Skeletal muscle tissue (tissue), 4 donors: ENCODE measurements around the gene MED13. TPM values are rescaled to one million over a fixed set of nuclear protein-coding genes. Genes with fewer than 3 reads are reported as not detected.

ENCODE experiments used
- H3K27ac ChIP-seq: one replicate; pipeline ENCODE4 v1.7.0; 2013; ENCODE audit warnings: mild to moderate bottlenecking, low read depth, low read length, inconsistent platforms
- H3K27me3 ChIP-seq, 3 donors: one replicate each; pipeline ENCODE4 v1.7.0; 2013; ENCODE audit warnings: low read length in 3 of 3; ENCODE audit not compliant: control insufficient read depth in 3 of 3, insufficient read depth in 3 of 3
- H3K36me3 ChIP-seq, 3 donors: one replicate each; pipeline ENCODE4 v1.7.0; 2013; ENCODE audit warnings: low read length in 3 of 3; ENCODE audit not compliant: control insufficient read depth in 3 of 3, insufficient read depth in 3 of 3
- H3K4me1 ChIP-seq, 3 donors: one replicate each; pipeline ENCODE4 v1.7.0; 2013; ENCODE audit warnings: low read length in 3 of 3, mild to moderate bottlenecking in 3 of 3; ENCODE audit not compliant: control insufficient read depth in 3 of 3, insufficient read depth in 3 of 3
- H3K4me3 ChIP-seq, 3 donors: one replicate each; pipeline ENCODE4 v1.7.0; 2013; ENCODE audit warnings: low read length in 3 of 3
- H3K9ac ChIP-seq, 3 donors: one replicate each; pipeline ENCODE4 v1.7.0; 2013; ENCODE audit warnings: low read length in 3 of 3, mild to moderate bottlenecking in 3 of 3, moderate library complexity in 2 of 3, low read depth in 1 of 3
- H3K9me3 ChIP-seq, 3 donors: one replicate each; pipeline ENCODE4 v1.7.0; 2013; ENCODE audit warnings: low read length in 3 of 3; ENCODE audit not compliant: control insufficient read depth in 3 of 3
- total RNA-seq: library from RNA; depleted of rRNA; stranded (reverse); fragments of >200 nt; gene quantifications from one replicate; pipeline ENCODE4 v1.2.3, GENCODE V29; 2014
- donor health status: Osteomylitis.

Gene MED13
- total RNA-seq, 1 donor from 2014 or later: 69.4 TPM

DNA sequence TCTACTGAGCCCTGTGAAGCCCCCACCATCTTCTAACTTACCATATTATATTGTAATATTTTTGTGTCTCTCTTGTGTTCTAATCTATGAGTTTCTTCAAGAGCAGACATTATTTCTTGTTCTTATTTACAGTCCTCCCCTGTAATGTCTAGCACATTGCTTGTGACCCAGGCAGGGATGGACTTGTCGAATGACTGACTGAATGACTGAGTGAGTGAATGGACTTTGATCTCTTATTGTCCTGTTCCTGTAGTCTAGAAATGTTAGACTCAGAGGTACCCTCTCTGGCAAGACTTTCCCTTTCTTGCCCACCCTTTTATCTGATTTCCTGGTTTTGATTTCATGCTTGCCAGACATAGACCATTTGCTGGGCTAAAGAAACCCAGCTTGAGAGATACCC is 35.0 kb upstream of the MED13 start:
- no peaks in the 10 kb centered on the region for H3K27me3 ChIP-seq
- no peak overlapping the region for H3K27ac ChIP-seq
- H3K4me1 ChIP-seq: no peaks in the 10 kb centered on the region
- no peak overlapping the region for H3K4me3 ChIP-seq
- no peaks in the 10 kb centered on the region for H3K9me3 ChIP-seq
- H3K9ac ChIP-seq: no peak overlapping the region
- H3K36me3 ChIP-seq: no peaks in the 10 kb centered on the region

DNA sequence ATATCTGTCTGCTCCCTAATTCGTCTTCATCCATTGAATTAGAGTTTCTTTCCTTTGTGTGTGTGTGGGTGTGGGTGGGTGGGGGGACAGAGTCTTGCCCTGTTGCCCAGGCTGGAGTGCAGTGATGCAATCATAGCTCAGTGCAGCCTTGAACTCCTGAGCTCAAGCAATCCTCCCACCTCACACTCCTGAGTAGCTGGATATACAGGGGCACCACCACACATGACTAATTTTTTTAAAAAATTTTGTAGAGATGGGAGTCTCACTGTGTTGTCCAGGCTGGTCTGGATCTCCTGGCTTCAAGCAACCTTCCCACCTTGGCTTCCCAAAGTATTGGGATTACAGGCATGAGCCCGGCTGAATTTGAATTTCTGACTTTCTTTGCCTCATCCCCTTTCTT is 34.5 kb upstream of the MED13 start:
- H3K4me1 ChIP-seq: no peaks in the 10 kb centered on the region
- no peak overlapping the region for H3K9ac ChIP-seq
- H3K4me3 ChIP-seq: no peak overlapping the region
- no peaks in the 10 kb centered on the region for H3K27me3 ChIP-seq
- no peaks in the 10 kb centered on the region for H3K36me3 ChIP-seq
- H3K9me3 ChIP-seq: no peaks in the 10 kb centered on the region
- no peak overlapping the region for H3K27ac ChIP-seq

DNA sequence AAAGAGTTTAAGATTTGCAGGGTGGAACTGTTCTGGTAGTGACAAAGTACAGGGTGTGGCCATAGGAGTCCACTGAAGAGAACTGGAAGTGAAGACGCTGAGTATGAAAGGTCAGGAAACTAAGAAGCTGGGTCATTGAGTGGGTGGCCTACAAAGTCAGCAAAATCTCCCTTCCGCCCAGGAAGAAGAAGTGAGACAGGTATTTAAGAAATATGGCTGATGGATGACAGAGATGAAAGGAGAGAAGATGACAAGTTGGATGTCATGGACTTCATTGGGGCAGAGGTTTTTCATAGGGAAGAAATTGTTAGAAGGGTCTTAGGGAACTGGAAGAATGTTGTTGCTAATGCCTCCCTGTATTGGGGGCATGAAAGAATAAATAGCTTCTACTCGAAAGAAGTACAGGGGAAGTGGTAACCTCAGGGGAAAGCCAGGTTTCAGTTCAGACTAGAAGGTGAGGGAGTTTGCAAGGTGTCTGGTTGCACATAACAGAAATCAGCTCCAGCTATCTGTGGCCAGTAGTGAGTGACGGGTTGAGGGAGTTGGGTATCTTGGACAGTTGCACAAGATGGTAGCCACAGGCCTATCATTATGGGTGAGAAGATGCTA is 33.6 kb upstream of the MED13 start:
- Histone ChIP-seq H3K4me3 (no peak overlapping the region), H3K27me3 (no peaks in the 10 kb centered on the region), H3K36me3 (no peaks in the 10 kb centered on the region), H3K27ac (no peak overlapping the region), H3K9me3 (no peaks in the 10 kb centered on the region), H3K4me1 (no peaks in the 10 kb centered on the region), H3K9ac (no peak overlapping the region)

DNA sequence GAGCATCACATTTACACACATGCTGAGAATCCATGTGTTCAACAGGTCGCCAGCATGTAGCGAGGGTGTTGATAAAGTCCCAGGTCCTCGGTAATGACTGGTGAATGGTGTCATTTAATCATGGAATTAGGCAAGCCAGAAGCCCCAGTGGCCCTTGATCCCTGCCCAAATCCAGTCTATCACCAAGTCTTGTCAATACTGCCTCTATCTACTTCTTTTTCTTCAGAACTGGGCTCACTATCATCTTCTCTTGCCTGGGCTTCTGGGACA is 31.3 kb upstream of the MED13 start:
- H3K9ac ChIP-seq: no peak overlapping the region
- H3K4me3 ChIP-seq: no peak overlapping the region
- no peaks in the 10 kb centered on the region for H3K9me3 ChIP-seq
- H3K27me3 ChIP-seq: no peaks in the 10 kb centered on the region
- H3K4me1 ChIP-seq: no peaks in the 10 kb centered on the region
- H3K36me3 ChIP-seq: no peaks in the 10 kb centered on the region
- no peak overlapping the region for H3K27ac ChIP-seq

DNA sequence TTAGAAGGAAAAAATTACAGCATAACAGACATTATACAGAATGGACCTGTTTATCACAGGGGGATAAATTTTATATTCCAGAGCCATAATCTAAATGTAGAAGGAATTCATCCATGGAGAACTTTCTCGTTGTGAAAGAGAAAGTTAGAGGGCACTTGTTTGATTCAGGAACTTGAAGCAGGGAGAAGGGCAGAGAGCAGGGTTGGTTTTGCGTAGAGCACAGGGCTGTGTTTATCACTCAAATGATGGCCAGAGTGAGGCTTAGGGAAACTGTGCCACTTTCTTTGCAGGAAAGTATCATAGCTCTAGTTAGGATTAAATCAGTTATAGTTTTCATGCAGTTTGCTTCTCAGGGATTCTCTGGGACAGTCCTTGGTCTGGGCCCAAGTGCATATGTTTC is 29.1 kb upstream of the MED13 start:
- no peak overlapping the region for H3K27ac ChIP-seq
- H3K9me3 ChIP-seq: no peaks in the 10 kb centered on the region
- H3K9ac ChIP-seq: no peak overlapping the region
- no peaks in the 10 kb centered on the region for H3K27me3 ChIP-seq
- H3K36me3 ChIP-seq: no peaks in the 10 kb centered on the region
- no peak overlapping the region for H3K4me3 ChIP-seq
- H3K4me1 ChIP-seq: no peaks in the 10 kb centered on the region

DNA sequence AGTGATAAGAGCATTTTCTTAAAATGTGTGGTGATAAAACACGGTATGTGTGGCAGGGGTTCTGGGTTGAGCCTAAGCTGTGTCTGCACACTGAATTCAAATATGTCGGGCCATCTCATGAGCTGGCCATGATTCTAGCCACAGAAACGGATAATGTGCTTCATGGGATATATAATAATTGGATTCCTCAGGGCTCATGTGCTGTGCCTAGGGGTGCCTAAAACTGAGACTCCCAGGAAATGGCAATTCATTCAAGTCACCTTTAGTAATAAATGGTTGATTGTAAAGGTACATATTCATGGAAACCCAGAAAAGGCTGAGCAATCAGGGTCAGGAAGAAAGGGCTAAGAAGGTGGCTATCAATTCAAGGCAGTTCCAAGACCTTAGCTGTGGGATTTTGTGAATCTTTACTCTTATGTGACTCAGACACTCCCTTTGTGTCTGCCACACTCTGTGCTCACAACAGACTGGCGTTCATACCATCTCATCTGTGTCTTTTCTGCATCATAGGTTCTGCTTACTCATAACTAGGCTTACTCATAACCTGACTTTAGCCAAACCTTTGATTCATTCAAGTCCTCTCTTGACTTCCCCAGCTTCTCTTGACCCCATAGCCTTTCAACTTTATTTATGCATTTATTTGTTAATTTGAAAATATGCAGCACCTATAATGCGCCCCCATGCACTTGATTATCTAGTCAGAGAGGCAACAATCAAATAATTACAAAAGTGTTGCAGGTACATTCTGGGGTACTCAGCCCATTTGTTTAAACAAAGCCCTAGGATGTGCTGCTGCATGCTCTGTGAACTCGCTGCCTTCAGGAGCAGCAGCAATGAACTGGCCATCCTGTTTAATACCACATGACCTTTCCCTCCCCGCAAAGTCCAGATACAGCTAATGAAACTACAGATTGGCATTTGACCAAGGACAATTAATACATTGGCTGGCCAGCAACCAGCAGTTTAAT is 28.4 kb upstream of the MED13 start:
- H3K27me3 ChIP-seq: no peaks in the 10 kb centered on the region
- no peak overlapping the region for H3K4me3 ChIP-seq
- no peaks in the 10 kb centered on the region for H3K36me3 ChIP-seq
- H3K9me3 ChIP-seq: no peaks in the 10 kb centered on the region
- no peaks in the 10 kb centered on the region for H3K4me1 ChIP-seq
- no peak overlapping the region for H3K27ac ChIP-seq
- H3K9ac ChIP-seq: no peak overlapping the region

DNA sequence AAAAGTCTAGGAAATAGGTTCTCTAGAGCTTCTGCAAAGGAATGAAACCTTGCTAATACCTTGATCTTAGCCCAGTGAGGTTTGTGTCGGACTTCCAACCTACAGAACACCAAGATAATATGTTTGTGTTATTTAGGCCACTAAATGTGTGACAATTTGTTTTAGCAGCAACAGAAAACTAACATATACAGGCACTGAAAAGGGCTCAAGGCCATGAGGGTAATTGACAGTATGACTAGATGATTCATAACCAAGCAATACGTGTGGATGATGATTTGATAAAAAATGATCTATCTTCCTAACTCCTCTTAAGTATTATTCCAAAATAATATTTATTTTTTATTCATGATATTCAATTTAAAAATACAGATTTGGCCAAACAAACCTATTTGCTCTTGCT is 27.7 kb upstream of the MED13 start:
- H3K4me3 ChIP-seq: no peak overlapping the region
- H3K36me3 ChIP-seq: no peaks in the 10 kb centered on the region
- H3K27me3 ChIP-seq: no peaks in the 10 kb centered on the region
- H3K9me3 ChIP-seq: no peaks in the 10 kb centered on the region
- H3K9ac ChIP-seq: no peak overlapping the region
- no peaks in the 10 kb centered on the region for H3K4me1 ChIP-seq
- H3K27ac ChIP-seq: no peak overlapping the region

DNA sequence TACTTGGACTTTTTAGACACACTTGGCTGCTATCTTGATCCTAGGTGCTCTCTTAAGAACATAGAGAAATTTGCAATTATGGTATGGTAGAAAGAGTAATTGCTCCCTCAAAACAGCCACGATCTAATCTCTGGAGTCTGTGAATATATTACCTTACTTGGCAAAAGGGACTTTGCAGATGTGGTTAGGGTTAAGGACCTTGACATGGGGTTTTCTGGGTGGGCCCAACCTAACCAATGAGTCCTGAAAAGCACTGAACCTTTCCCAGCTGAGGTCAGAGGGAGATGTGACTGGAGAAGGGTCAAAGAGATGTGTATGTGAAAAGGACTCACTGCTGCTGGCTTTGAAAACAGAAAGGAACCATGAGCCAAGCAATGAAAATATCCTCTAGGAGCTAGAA is 26.7 kb upstream of the MED13 start:
- Histone ChIP-seq H3K9ac (no peak overlapping the region), H3K27ac (no peak overlapping the region), H3K9me3 (no peaks in the 10 kb centered on the region), H3K27me3 (no peaks in the 10 kb centered on the region), H3K36me3 (no peaks in the 10 kb centered on the region), H3K4me1 (no peaks in the 10 kb centered on the region), H3K4me3 (no peak overlapping the region)

DNA sequence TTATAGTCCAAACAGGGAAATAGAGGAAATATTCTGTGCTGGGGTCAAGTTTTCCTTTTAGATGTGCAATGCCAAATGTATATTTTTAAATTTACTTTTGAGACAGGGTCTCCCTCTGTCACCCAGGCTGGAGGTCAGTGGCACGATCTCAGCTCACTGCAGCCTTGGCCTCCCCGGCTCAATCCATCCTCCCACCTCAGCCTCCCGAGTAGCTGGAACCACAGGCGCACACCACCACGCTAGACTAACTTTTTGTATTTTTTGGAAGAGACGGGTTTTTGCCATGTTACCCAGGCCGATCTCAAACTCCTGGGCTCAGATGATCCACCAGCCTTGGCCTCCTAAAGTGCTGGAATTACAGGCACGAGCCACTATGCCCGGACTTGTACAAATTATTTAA is 25.8 kb upstream of the MED13 start:
- no peak overlapping the region for H3K4me3 ChIP-seq
- no peak overlapping the region for H3K9ac ChIP-seq
- no peaks in the 10 kb centered on the region for H3K9me3 ChIP-seq
- H3K4me1 ChIP-seq: no peaks in the 10 kb centered on the region
- H3K27ac ChIP-seq: no peak overlapping the region
- H3K36me3 ChIP-seq: no peaks in the 10 kb centered on the region
- H3K27me3 ChIP-seq: no peaks in the 10 kb centered on the region

DNA sequence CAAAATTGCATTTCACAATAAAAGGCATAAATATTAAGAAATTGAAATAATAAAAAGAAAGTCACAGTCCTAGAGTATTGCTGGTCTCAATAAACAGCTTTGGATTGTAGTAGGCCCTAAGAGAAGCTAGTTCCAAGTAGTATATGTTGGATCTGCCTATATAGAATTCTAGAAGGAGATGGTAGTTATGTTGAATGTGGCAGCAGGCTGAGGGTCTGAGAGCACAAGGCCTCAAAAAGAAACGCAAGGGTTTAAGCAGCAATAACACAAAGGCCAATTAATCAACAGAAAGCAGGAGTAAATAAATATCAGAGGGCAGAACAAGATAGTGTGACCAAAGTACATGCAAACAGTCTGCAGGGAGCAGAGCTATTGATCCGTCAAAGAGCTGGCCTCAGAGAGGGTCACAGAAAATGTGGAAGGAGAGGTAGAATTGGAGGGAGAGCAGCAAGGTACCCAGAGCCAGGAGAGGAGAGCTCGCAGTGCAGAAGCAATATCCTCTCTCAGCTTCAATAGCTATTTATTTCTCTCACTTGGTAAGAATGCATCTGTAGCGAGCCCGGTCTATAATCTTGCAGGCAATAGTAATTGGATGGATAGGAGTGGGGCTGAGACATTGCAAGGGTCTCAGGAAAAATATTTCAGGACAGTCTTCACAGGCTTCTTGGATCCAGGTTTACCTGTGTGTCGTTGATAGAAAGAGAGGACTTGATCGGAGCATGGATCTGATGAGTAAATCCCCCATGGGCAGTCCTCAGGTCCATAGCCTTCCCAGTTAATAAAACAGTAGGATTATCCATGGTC is 25.1 kb upstream of the MED13 start:
- no peaks in the 10 kb centered on the region for H3K27me3 ChIP-seq
- H3K9me3 ChIP-seq: no peaks in the 10 kb centered on the region
- no peak overlapping the region for H3K4me3 ChIP-seq
- H3K36me3 ChIP-seq: no peaks in the 10 kb centered on the region
- no peak overlapping the region for H3K9ac ChIP-seq
- H3K27ac ChIP-seq: no peak overlapping the region
- no peaks in the 10 kb centered on the region for H3K4me1 ChIP-seq
